Measurements from ENCODE around the gene NRXN3. TPM values are rescaled to one million over a fixed set of nuclear protein-coding genes. Genes with fewer than 3 reads are reported as not detected.

NRXN3 gene
- total and polyA plus RNA-seq, 2 experiments from 2014 or later, result 0.08 to 0.11 TPM

DNA sequence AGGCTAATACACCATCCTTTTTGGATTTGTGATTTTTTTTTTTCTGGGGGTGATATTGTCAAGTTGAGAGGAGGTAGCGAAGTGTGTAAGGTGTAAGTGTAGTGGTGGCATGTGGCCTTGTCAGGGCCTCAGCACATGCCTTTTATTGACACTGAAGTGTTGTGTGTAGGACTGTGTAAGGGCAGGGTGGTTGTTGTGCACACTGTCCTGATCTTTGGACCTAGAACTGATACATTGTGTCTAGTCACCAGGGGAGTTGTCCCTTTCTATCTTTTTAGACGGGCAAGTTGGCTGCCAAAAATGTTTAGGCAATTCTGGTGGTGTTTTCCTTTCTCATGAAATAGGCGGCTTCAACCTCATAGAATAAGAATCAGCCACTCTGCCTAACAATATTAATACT lies 244.0 kb downstream of the NRXN3 start:
- 13 to 23% methylated on average over 3 of the region's 3 CpGs for WGBS, 2 experiments (ENCODE audit: low coverage in 1 of 2, low lambda C conversion rate in 2 of 2, missing lambda C conversion rate in 2 of 2)
- H3K4me1 ChIP-seq (ENCODE audit: insufficient read depth), result no peaks in the 10 kb centered on the region
- H3K9me2 ChIP-seq (ENCODE audit: insufficient read depth), result no peaks in the 10 kb centered on the region
- H4K20me1 ChIP-seq (ENCODE audit: insufficient read depth), result no peaks in the 10 kb centered on the region
- no peak overlapping the region for H3K27ac ChIP-seq
- no peak overlapping the region for H3K4me2 ChIP-seq (ENCODE audit: unreplicated experiment)
- no peak overlapping the region for H3K9ac ChIP-seq
- H3F3A ChIP-seq (ENCODE audit: insufficient read depth), result no peaks in the 10 kb centered on the region
- in situ Hi-C loops (cut with MboI), result no loop called here
- no peak for DNase-seq
- no peaks in the 10 kb centered on the region for H3K9me3 ChIP-seq (ENCODE audit: low read depth)
- no peaks in the 10 kb centered on the region for H3K79me2 ChIP-seq (ENCODE audit: insufficient read depth)
- H3K36me3 ChIP-seq (ENCODE audit: low read depth), result no peaks in the 10 kb centered on the region
- TF ChIP-seq EZH2 (IDR thresholded peaks at IDR 0.05; ENCODE audit: insufficient read depth, poor library complexity, severe bottlenecking), result no peak
- TF ChIP-seq EZH2phosphoT487 (IDR thresholded peaks at IDR 0.05; ENCODE audit: insufficient read depth, low read depth), result no peak
- H3K27me3 ChIP-seq (replicated peaks; ENCODE audit: insufficient read depth), result no peaks in the 10 kb centered on the region
- no peak overlapping the region for H2AFZ ChIP-seq
- no peak overlapping the region for H3K4me3 ChIP-seq

DNA sequence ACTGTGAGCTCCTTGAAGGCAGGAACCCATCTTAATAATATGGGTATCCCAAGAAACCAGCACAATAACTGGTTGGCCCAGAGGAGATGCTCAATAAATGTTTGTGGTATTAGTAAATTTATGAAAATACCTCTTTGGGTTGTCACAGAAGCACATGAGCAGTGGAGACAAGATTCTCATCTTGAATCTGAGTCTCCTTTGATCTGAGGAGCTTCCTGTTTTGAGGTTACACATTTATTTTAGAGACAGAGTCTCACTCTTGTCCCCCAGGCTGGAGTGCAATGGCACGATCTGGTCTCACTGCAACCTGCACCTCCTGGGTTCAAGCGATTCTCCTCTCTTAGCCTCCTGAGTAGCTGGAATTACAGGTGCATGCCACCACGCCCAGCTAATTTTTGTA lies 247.4 kb downstream of the NRXN3 start:
- Histone ChIP-seq H3F3A (ENCODE audit: insufficient read depth) (no peaks in the 10 kb centered on the region), H2AFZ (no peak overlapping the region), H3K27me3 (replicated peaks; ENCODE audit: insufficient read depth) (no peaks in the 10 kb centered on the region), H3K79me2 (ENCODE audit: insufficient read depth) (no peaks in the 10 kb centered on the region), H3K36me3 (ENCODE audit: low read depth) (no peaks in the 10 kb centered on the region), H3K4me3 (no peak overlapping the region), H3K4me2 (ENCODE audit: unreplicated experiment) (no peak overlapping the region), H3K9me2 (ENCODE audit: insufficient read depth) (no peaks in the 10 kb centered on the region), H3K9ac (no peak overlapping the region), H3K9me3 (ENCODE audit: low read depth) (no peaks in the 10 kb centered on the region), H3K27ac (no peak overlapping the region), H3K4me1 (ENCODE audit: insufficient read depth) (no peaks in the 10 kb centered on the region), H4K20me1 (ENCODE audit: insufficient read depth) (no peaks in the 10 kb centered on the region)
- WGBS, 2 experiments (ENCODE audit: low coverage in 1 of 2, low lambda C conversion rate in 2 of 2, missing lambda C conversion rate in 2 of 2), result 9 to 10% methylated on average over 3 of the region's 3 CpGs
- TF ChIP-seq EZH2phosphoT487 (IDR thresholded peaks at IDR 0.05; ENCODE audit: insufficient read depth, low read depth) (no peak), EZH2 (IDR thresholded peaks at IDR 0.05; ENCODE audit: insufficient read depth, poor library complexity, severe bottlenecking) (no peak)
- in situ Hi-C loops (cut with MboI), result no loop called here
- DNase-seq, result no peak

DNA sequence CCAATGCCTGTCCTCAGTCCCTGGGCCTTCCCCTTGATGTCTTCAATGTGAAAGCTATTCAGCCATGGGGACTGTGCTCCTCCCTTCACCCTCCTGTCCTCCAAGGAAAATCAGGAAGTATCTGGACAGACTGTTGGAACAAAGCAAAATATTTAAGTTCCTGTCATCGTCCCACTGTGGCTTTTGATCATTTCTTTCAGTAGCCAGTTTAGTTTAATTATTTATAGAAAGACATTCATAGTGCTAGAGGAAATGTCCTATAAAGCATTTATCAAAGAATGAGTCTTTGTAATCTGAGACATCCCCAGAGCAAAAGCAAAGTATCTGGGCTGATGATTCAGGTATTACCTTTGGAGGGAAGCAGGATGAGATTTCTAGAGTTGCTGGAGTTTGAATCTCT lies 254.1 kb downstream of the NRXN3 start:
- H3K4me2 ChIP-seq (ENCODE audit: unreplicated experiment), result no peak overlapping the region
- H3K4me1 ChIP-seq (ENCODE audit: insufficient read depth), result no peaks in the 10 kb centered on the region
- no peaks in the 10 kb centered on the region for H3K9me3 ChIP-seq (ENCODE audit: low read depth)
- no peak overlapping the region for H3K27ac ChIP-seq
- no peak overlapping the region for H3K4me3 ChIP-seq
- H3K27me3 ChIP-seq (replicated peaks; ENCODE audit: insufficient read depth), result no peaks in the 10 kb centered on the region
- in situ Hi-C loops (cut with MboI), result no loop called here
- TF ChIP-seq EZH2phosphoT487 (IDR thresholded peaks at IDR 0.05; ENCODE audit: insufficient read depth, low read depth), result no peak
- no peak for TF ChIP-seq EZH2 (IDR thresholded peaks at IDR 0.05; ENCODE audit: insufficient read depth, poor library complexity, severe bottlenecking)
- H4K20me1 ChIP-seq (ENCODE audit: insufficient read depth), result no peaks in the 10 kb centered on the region
- H3K79me2 ChIP-seq (ENCODE audit: insufficient read depth), result no peaks in the 10 kb centered on the region
- no peaks in the 10 kb centered on the region for H3F3A ChIP-seq (ENCODE audit: insufficient read depth)
- no peak for DNase-seq
- 5 to 14% methylated on average over 1 of the region's 1 CpG for WGBS, 2 experiments (ENCODE audit: low coverage in 1 of 2, low lambda C conversion rate in 2 of 2, missing lambda C conversion rate in 2 of 2)
- no peaks in the 10 kb centered on the region for H3K9me2 ChIP-seq (ENCODE audit: insufficient read depth)
- no peak overlapping the region for H3K9ac ChIP-seq
- no peak overlapping the region for H2AFZ ChIP-seq
- H3K36me3 ChIP-seq (ENCODE audit: low read depth), result no peaks in the 10 kb centered on the region

DNA sequence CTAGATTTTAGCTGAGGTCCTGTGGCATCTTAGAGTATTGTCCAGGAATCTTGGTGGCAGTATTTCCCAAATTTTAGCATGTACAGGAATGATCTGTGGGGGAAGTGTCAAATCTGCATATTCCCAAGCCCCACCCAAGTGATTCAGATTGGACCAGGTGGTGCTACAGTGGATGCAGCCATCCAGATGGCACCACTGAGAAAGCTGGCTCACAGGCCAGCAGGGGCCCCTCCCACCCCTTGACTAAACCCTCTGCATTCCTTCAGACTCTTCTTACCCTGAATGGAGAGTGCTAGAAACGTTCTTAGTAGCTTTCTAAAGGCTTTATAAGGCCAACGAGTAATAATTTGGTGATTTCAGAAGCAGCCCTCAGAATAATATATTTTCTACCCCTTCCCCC lies 255.2 kb downstream of the NRXN3 start:
- Histone ChIP-seq H3K27me3 (replicated peaks; ENCODE audit: insufficient read depth) (no peaks in the 10 kb centered on the region), H3F3A (ENCODE audit: insufficient read depth) (no peaks in the 10 kb centered on the region), H2AFZ (no peak overlapping the region), H3K4me1 (ENCODE audit: insufficient read depth) (no peaks in the 10 kb centered on the region), H4K20me1 (ENCODE audit: insufficient read depth) (no peaks in the 10 kb centered on the region), H3K4me2 (ENCODE audit: unreplicated experiment) (no peak overlapping the region), H3K9ac (no peak overlapping the region), H3K79me2 (ENCODE audit: insufficient read depth) (no peaks in the 10 kb centered on the region), H3K4me3 (no peak overlapping the region), H3K27ac (no peak overlapping the region), H3K9me2 (ENCODE audit: insufficient read depth) (no peaks in the 10 kb centered on the region), H3K36me3 (ENCODE audit: low read depth) (no peaks in the 10 kb centered on the region), H3K9me3 (ENCODE audit: low read depth) (no peaks in the 10 kb centered on the region)
- in situ Hi-C loops (cut with MboI), result no loop called here
- TF ChIP-seq EZH2phosphoT487 (IDR thresholded peaks at IDR 0.05; ENCODE audit: insufficient read depth, low read depth), result no peak
- no peak for TF ChIP-seq EZH2 (IDR thresholded peaks at IDR 0.05; ENCODE audit: insufficient read depth, poor library complexity, severe bottlenecking)
- 0% methylated on average over 2 of the region's 2 CpGs for WGBS, 2 experiments (ENCODE audit: low coverage in 1 of 2, low lambda C conversion rate in 2 of 2, missing lambda C conversion rate in 2 of 2)
- DNase-seq, result no peak

DNA sequence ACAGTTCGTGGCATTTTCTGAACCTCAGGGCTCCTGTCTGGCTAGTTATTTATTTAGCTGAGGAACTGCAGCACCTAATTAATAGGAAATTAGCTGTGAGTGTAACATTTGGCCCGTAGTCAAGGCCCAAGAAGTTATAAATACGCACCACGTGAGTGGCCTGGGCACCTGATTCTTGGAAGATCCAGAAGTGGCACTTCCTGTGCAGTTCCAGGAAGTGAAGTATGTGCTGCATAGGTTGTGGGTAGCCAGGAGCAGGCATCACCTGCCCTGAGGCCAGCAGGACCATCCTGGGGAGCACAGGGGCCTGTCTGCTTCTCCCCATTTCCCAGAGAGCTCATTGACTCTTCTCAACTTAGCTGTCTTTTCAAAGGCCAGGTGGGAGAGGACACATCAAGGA lies 255.6 kb downstream of the NRXN3 start:
- in situ Hi-C loops (cut with MboI), result no loop called here
- Histone ChIP-seq H3K4me2 (ENCODE audit: unreplicated experiment) (no peak overlapping the region), H3K27ac (no peak overlapping the region), H3K4me3 (no peak overlapping the region), H3K9me3 (ENCODE audit: low read depth) (no peaks in the 10 kb centered on the region), H3K79me2 (ENCODE audit: insufficient read depth) (no peaks in the 10 kb centered on the region), H3K4me1 (ENCODE audit: insufficient read depth) (no peaks in the 10 kb centered on the region), H4K20me1 (ENCODE audit: insufficient read depth) (no peaks in the 10 kb centered on the region), H3K36me3 (ENCODE audit: low read depth) (no peaks in the 10 kb centered on the region), H2AFZ (no peak overlapping the region), H3K27me3 (replicated peaks; ENCODE audit: insufficient read depth) (no peaks in the 10 kb centered on the region), H3F3A (ENCODE audit: insufficient read depth) (no peaks in the 10 kb centered on the region), H3K9ac (no peak overlapping the region), H3K9me2 (ENCODE audit: insufficient read depth) (no peaks in the 10 kb centered on the region)
- 8 to 10% methylated on average over 4 of the region's 4 CpGs for WGBS, 2 experiments (ENCODE audit: low coverage in 1 of 2, low lambda C conversion rate in 2 of 2, missing lambda C conversion rate in 2 of 2)
- no peak for DNase-seq
- TF ChIP-seq EZH2phosphoT487 (IDR thresholded peaks at IDR 0.05; ENCODE audit: insufficient read depth, low read depth) (no peak), EZH2 (IDR thresholded peaks at IDR 0.05; ENCODE audit: insufficient read depth, poor library complexity, severe bottlenecking) (no peak)
